UCSD-AML1 (cell line): ENCODE measurements around the gene PDE6C.
"Not testable (repeated sequence)": the region's sequence is repeated elsewhere in the genome, so short reads cannot be mapped to it uniquely, and the experiment has no call there.

Experiments used
- DNase-seq: peaks from one replicate; lab custom pipeline; 2025; ENCODE audit not compliant: unreplicated experiment; lab: John Stamatoyannopoulos, UW

PDE6C gene

GRCh38 chr10:93629647-93630305 lies 17.4 kb downstream of the PDE6C start:
- DNase-seq: no peak

GRCh38 chr10:93630625-93631557 lies 18.6 kb downstream of the PDE6C start:
- no peak for DNase-seq

GRCh38 chr10:93639791-93640190 lies 27.5 kb downstream of the PDE6C start:
- DNase-seq: no peak

- no peak for DNase-seq
Measured at GRCh38 chr10:93652857-93653256, 40.5 kb downstream of the PDE6C start.

- no peak for DNase-seq
Measured at GRCh38 chr10:93654201-93654600, 41.9 kb downstream of the PDE6C start.

- DNase-seq: no peak
Measured at GRCh38 chr10:93656155-93656554, 43.8 kb downstream of the PDE6C start.

GRCh38 chr10:93657757-93658156 lies 45.4 kb downstream of the PDE6C start:
- DNase-seq: no peak

GRCh38 chr10:93666030-93666429 lies 53.7 kb downstream of the PDE6C start:
- no peak for DNase-seq

GRCh38 chr10:93667795-93668194 lies 55.5 kb downstream of the PDE6C start:
- DNase-seq: no peak

GRCh38 chr10:93670372-93670771 lies 58.0 kb downstream of the PDE6C start:
- no peak for DNase-seq

GRCh38 chr10:93671042-93671441 lies 58.7 kb downstream of the PDE6C start:
- DNase-seq: no peak

- no peak for DNase-seq
Measured at GRCh38 chr10:93672022-93672678, 59.8 kb downstream of the PDE6C start.

- DNase-seq: no peak
Measured at GRCh38 chr10:93672890-93673289, 60.6 kb downstream of the PDE6C start.

- no peak for DNase-seq
Measured at GRCh38 chr10:93673791-93674190, 61.5 kb downstream of the PDE6C start.

- no peak for DNase-seq
Measured at GRCh38 chr10:93678386-93678785, 66.0 kb downstream of the PDE6C start.

GRCh38 chr10:93678805-93679587 lies 66.7 kb downstream of the PDE6C start:
- DNase-seq: no peak

- no peak for DNase-seq
Measured at GRCh38 chr10:93680412-93681047, 68.2 kb downstream of the PDE6C start.

- no peak for DNase-seq
Measured at GRCh38 chr10:93687737-93688136, 75.4 kb downstream of the PDE6C start.

GRCh38 chr10:93695740-93696139 lies 83.4 kb downstream of the PDE6C start:
- no peak for DNase-seq

GRCh38 chr10:93696582-93696981 lies 84.2 kb downstream of the PDE6C start:
- not testable (repeated sequence) for DNase-seq
